Renal cortical epithelial cell (primary cell): Measurements from ENCODE around the gene LDB3. TPM values are rescaled to one million over a fixed set of nuclear protein-coding genes. Genes with fewer than 3 reads are reported as not detected.

Source experiments
- DNase-seq: peaks from one replicate; pipeline ENCODE4 v3.0.0-alpha.2; 2011; ENCODE audit warnings: low read depth
- total RNA-seq: library from RNA; depleted of rRNA; stranded (reverse); fragments of >200 nt; gene quantifications from 2 replicates; pipeline ENCODE4 v1.2.3, GENCODE V29; 2014

The LDB3 gene
- total RNA-seq, 1 donor from 2014 or later: 0.05 TPM

DNA sequence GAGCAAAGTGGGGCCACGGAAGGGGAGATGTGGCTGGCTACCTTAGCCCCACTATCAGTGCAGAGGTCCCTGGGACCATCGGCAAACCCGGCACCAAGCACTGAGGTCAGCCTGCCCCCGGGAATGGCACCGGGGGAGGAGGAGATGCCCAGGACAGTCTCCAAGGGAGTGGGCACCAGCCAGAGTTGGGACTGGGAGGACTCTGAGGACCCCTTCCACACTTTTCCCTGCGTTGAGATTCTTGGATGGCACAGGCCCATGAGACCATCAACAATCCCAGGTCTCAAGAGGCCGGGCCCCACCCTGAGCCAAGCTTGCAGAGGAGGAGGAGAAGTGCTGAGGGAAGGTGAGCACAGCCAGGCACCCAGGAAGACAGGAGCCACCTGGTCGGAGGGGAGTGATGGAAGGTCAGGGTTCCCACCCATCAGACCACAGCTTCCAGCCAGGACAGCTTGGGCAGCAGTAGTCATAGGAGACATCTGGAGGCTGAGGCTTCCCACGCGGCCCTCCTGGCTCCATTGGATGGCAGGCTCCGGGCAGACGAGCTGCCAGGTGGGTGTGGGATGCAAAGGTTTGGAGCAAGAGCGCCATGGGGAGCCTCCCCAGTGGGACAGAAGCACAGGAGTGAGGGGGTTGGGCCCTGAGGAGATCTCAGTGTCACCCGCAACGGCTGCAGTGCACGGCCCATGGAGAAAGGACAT, 16.5 kb upstream of the LDB3 start:
- DNase-seq: no peak

DNA sequence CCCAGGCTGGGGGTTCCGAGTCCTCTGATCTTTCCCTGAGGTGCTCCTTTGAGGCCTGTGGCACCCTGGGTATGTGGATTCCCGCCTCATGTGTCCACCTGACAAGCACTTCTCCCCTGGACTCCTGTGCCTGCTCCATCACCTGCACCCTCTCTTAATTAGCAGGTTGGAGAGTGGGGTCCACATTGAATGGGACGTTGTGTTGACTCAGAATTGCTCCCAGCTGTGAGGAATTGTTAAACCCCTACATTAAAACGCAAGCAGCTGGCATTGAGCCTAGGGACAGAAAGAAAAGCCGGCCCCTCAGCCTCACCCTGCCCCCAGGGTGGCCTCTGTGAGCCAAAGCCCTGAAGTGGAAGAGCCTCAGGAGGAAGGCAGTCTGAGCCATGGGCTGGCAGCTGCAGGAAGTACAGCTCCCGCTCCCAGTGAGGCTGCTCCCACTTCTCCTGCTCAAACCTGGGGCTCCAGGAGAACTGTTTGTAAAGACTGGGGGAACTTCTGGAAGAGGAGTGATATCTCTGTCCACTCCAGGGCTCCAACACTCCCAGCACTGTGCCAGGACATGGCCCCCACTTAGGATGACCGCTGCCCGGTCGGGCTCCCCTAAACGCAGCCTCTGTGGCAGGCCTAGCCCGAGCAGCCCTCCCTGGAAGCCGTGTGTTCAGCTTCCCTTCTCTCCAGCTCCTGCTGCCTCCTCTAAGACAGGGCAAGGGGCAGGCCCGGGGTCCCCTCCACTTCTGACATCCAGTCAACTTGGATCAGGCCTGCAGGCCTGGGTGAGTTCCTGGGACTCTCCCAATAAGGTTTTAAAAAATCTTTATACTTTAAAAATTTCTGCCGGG, 15.7 kb upstream of the LDB3 start:
- no peak for DNase-seq

DNA sequence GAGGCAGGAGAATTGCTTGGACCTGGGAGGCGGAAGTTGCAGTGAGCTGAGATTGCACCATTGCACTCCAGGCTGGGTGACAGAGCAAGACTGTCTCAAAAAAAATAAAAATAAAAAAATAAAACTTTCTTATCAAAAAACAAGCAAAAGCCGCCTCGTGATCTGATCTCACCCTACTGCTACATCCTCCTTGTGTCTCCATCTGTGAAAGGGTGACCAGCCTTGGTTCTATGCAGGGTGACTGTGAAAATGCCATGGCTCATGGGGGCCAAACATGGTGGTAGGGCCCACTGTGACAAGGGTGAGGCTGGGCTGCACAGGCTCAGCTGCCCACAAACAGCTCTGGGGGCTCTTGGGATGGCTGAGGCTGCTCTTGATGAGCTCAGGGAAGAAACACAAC, 14.9 kb upstream of the LDB3 start:
- no peak for DNase-seq

DNA sequence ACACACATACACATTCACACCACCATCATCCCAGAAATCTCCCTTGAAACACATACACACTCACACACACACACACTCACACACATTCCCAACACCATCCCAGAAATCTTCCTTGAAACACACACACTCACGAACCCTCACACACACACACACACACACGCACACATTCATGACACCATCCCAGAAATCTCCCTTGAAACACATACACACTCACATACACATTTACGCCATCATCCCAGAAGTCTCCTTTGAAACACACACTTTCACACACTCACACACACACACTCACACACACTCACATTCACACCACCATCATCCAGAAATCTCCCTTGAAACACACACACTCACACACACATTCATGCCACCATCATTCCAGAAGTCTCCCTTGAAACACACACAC, 14.3 kb upstream of the LDB3 start:
- no peak for DNase-seq

DNA sequence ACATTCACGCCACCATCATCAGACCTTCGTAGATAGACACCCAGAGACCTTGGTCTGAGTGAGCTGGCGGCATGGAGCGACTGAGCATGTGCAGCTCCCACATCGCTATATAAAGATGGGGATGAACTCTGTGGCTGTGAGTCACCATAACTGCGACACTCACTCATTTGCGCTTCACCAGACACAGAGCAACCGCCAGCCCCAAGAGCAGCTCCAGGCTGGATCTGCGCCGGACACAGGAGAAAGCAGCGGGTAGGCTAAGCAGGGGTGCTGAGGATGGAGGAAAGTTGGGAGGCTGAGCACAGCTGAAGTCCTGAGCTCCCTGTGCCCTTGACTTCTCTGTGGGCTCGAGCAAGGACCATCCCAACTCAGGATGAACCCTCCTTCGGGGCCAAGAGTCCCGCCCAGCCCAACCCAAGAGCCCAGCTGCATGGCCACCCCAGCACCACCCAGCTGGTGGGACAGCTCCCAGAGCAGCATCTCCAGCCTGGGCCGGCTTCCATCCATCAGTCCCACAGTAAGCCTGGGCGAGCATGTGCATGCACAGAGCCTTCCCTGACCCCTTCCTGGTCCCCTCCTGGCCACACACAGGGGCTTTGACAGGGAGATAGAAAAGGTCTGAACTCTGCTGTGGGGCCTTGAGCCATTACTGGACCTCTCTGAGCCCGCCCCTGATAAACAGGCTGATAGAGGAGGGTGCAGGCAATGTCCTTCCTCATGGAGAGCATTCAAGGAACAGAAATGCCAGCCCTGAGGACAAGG, 13.7 kb upstream of the LDB3 start, which contains the start of gene OPN4:
Gene OPN4 (plus strand): TSS at position 137 of the 762 bp plus-strand sequence. CDS start 237 bp downstream, at position 374.
- DNase-seq: no peak

DNA sequence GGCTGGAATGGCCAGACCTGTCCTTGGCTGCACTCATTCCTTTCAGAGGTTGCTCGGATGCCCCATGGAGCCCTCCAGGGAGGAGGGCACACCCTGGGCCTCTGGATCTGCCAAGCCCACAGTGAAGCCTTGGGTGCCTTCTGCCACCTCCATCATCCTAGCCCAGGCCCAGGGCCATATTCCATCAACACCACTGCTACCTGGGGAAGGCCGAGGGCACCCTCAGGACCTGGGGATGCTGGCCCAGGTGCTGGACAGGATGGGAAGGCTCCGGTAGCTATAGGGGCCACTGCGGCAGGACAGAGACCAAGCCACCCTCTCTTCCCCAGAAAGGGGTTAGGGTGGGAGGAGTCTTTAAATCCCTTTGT, 13.2 kb upstream of the LDB3 start:
- DNase-seq: no peak

DNA sequence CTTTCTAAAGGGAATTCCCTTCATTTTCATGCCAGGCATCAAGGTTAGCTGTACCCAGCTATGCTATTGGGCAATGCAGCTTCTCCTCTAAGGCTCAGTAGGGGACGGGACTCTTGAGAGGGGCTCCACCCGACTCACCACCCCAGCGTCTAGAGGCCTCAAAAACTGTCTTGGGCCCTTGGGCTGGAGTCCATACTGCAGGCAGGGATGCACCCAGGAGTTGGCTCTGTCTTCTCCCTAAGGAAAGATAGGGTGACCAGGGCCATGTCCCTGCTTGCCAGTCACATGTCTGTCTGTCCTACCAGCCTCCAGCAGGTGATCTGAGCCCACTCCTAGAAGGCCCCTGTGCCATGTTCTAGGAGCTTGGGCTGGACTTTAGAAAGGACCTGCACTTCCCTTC, 12.7 kb upstream of the LDB3 start:
- no peak for DNase-seq

DNA sequence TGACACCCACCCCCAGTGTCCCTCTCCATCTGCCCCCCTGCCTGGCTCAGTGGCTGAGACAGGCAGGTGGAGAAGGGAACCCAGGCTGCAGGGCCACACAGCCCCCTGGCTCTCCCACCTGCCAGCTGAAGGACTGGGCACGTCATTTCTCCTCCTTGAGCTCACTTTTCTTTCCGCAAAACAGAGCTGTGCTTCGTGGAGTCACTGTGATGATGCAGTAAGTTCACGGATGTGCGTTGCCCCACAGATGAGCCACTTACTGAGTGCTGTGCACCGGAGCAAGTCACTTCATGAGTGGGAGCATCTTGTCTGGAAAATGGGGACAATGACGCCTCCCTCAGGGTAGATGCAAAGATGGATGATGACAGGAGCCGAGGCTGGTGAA, 11.3 kb upstream of the LDB3 start:
- DNase-seq: no peak

DNA sequence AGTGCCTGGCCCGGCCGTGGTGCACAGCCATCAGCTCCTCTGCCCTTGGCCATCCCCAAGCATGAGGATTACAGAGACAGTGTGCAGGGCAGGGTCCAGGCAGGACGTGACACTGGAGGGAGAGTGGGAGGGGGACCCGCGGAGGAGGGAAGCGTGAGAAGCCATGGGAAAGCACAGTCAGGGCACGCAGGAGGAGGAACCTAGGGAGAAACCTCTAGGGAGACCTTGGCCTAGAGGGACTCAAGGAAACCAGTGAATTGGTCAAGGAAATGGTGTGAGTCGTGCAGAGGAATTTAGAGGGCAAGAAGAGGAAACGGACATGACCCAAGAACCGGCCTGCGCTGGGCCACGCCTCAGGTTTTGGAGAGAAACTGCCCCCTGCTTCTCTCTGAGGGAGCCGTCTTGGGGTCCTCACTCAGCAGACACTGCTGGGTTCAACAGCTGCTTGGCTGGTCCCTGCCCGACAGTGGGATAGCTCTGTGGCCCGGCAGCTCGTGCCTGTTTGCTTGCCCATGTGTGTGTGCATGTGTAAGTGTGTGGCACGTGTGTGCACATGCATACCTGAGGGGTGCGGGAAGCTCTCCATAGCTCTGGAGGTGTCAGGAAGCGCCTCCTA, 10.8 kb upstream of the LDB3 start:
- DNase-seq: no peak

DNA sequence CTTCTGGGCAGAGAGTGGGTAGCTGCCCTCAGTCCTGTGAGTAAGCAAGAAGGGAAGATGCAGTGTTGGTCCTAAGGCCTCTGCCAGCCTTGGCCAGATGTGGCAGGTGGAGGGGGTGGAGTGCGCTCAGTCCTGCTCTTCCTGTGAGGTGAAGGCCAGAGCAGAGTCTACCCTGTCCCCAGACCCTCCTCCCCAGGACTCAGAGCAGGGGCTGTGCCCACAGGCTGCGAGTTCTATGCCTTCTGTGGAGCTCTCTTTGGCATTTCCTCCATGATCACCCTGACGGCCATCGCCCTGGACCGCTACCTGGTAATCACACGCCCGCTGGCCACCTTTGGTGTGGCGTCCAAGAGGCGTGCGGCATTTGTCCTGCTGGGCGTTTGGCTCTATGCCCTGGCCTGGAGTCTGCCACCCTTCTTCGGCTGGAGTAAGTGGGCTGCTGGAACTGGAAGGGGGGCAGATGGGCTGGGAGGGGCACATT, 10.0 kb upstream of the LDB3 start:
- no peak for DNase-seq

DNA sequence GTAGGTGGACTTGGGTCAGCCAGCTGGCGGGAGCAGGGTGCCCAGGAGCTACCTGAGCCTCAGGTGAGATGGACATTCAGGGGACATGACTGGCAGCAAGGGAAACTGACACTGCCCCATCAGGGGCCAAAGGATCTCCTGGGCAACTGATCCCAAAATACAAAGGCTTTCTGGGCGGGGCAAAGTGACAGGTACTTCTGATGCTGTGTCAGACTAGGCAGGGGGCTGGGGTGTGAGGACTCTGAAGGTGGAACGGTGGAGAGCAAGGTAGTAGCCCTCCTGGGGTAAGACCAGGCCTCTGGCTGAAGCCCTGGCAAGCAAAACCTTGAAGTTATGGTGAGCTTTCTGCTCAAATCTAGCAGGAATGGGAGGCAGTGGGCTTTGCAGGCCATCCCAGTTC, 9.6 kb upstream of the LDB3 start:
- no peak for DNase-seq

DNA sequence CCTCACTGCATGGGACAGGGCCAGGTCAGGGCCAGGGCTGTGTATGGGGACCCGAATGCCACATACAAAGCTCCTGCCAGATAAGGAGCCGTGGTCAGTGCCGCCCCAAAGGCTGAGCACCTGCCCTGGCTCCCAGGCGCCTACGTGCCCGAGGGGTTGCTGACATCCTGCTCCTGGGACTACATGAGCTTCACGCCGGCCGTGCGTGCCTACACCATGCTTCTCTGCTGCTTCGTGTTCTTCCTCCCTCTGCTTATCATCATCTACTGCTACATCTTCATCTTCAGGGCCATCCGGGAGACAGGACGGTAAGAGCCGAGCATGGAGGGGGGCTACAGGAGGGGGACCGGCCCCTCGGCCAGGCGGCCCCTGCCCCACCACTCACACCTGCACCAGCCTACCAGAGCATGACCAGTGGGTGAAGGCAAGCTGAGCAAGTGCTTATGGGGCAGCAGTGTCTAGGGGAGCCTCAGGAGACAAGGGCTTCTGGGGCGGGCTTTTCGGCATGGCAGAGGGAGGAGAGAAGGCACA, 9.1 kb upstream of the LDB3 start:
- DNase-seq: no peak

DNA sequence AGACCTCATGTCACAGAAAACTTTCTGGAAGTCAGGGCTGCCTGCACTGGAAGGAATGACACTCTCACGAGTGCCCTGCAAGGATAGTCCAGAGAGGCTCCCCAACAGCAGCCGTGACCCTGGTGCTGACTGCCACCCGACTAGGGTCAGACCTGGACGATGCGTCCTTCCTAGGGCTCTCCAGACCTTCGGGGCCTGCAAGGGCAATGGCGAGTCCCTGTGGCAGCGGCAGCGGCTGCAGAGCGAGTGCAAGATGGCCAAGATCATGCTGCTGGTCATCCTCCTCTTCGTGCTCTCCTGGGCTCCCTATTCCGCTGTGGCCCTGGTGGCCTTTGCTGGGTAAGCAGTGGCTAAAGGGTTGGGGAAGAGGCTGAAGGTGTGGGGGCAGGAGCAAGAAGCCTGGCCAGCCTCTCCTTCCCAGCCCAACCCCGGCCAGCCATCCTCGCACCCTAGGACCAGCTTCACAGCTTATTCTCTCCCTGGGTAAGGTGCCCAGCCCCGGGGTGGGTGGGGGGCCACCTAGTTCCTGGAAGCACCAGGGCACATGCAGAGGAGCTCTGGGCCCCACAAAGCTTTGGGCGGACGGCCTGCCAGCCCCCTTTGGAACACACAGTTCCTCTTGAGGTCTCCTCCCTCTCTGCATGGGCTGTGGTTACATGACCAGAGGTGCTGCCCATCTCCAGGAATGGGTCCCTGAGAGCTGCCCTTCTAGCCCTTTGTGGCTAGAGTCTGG, 8.4 kb upstream of the LDB3 start:
- no peak for DNase-seq

DNA sequence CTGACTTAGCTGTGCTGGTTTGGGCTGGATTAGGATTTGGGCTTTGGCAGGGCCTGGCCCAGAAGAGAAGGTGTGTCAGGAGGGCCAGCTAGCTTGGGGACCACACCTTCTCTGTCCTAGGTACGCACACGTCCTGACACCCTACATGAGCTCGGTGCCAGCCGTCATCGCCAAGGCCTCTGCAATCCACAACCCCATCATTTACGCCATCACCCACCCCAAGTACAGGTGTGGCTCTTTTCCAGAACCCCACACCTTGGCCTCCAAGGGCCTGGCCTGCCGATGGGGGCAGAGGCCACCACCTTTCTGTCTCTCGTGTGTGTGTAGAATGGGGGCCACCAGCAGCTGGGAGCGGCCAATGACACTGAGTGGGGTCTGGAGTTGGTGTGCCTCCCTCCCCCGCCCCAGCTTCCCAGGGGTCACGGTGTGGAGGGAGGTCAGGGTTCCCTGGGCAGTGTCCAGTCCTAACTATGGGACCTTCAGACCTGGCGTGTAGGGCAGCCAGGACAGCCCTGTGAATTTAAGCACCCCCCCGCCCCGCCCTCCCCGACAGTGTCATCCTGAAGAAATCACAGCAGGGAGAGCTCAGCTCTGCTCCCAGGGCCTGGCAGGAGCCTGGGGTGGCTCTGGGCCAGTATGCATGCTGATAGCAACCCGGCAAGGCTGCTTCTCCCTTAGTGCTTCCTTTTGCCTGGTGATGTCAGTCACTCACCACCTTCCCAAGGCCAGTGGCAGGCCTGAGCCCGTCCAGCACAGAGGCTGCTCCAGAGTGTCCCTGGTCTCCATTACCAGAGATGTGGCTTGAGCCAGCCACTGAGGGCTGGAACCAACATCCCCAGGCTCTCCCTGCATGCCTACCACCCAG, 6.9 kb upstream of the LDB3 start:
- DNase-seq: no peak

DNA sequence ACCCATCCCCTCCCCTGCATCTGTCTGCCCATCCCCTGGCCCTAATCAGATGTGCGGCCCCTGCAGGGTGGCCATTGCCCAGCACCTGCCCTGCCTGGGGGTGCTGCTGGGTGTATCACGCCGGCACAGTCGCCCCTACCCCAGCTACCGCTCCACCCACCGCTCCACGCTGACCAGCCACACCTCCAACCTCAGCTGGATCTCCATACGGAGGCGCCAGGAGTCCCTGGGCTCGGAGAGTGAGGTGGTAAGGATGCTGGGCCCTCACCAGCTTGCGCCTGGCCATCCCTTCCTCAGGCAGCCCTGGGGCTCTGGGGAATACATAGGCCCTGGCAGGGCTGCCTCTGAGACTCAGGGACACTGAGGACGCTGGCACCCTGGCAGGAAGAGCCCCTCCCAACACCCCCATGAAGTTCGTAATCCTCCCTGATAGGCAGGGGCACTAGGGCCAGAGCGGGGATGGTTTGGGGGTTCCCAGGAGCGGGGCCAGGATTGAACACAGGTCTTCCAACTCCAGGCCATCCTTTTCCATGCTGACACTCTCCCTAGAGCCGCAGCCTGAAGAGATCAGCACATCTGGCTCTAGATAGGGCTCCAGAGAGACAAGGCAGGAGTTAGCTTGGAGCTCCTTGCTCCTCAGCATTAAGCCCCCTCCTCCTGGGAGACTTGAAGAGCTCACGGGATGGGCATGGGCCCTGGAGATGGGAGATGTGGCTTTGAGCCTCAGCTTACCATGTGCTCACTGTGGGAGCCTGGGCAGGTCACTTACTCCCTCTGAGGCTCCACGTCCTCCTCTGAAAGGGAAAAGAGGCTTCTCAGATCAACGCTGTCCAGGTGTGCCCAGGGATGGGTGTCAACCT, 5.9 kb upstream of the LDB3 start:
- DNase-seq: no peak

DNA sequence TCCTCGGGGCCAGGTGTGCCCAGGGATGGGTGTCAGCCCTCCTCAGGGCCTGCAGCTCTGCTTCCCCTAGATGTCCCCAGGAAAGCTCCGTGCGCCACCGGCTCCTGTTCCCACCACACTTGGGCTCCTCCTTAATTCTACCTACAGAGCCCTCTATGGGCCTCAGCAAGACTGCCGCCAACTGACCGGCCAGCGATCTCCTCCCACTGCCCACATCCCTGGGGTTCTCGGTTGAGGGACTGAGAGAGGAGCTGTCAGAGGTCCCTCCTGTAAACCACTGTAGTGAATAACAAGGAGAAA, 5.3 kb upstream of the LDB3 start:
- DNase-seq: no peak

DNA sequence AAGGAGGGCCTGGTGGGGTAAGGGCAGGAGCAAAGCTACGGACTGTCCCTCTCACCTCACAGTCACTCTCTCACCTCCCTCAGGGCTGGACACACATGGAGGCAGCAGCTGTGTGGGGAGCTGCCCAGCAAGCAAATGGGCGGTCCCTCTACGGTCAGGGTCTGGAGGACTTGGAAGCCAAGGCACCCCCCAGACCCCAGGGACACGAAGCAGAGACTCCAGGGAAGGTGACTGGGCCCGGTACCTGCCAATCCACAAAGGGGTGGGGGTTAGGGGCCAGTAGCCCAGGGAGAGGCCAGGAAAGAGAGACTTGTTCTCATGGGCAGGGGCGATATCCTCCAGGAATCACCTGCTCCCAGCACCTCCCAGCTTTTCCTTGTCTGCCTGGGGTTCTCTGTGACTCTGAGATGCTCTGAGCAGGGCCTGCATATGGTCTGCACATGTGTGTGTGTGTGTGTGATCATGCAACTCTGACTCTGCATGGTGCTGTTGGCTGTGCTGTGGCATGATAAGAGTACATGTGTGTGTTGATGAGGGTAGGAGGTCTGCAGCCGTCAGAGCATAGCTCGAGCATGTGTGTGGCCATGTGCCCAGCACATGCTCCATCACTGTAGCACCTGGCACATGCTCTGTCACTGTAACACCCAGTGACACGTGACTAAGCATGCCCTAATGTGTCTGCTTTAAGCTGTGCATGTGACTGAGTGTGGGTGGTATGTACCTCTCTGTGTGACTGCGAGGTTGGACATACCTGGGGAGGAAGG, 4.6 kb upstream of the LDB3 start:
- DNase-seq: no peak

DNA sequence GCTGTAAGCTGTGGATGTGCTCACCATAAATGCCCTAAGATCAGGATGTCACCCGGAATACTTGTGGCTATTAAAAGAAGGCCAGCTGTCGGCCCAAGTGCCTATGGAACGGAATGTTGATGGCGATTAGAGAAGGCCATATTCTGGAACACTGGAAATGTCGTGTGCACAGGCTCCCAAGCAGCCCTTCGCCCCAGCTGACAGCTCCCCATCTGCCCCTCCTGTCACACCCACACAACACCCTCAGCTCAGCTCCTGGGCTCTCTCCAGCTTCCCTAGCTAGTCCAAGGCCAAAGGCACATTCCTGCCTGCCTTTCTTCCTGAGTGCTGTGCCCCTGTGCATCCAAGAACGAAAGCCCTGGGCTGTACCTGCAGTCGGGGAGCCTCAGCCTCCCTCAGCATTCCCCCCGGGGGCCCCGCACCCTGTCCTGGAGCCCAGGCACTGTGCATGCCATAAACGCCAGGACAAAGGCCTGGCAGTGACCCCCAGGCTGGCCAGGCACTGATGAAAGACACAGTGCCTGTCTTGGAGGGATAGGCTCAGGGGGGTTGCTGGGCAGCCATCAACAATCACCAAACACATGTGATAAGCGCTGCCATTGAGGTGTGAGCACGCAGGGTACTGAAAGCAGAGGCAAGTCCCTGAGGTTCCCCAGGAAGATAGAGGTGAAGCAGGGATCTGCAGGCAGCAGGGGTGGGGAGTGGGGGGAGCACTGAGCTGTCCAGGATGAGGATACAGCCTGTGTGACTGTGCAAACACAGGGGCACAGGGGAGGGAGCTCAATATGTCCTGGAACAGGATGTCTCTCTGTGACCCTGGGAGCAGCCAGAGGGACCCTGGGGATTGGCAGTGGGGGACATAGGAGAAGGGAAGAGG, 3.7 kb upstream of the LDB3 start:
- no peak for DNase-seq
